GM19023 (cell line): ENCODE measurements around the gene PHF23.

ENCODE experiments used
- ATAC-seq: cut with Tn5 transposase; IDR thresholded peaks from one replicate; pipeline ENCODE4 v1.9.1; 2021; ENCODE audit warnings: mild to moderate bottlenecking, moderate library complexity; ENCODE audit not compliant: unreplicated experiment

The PHF23 gene

GRCh38 chr17:7238420-7239090 lies 702 bp downstream of the PHF23 start:
- no peak for ATAC-seq

GRCh38 chr17:7237761-7238419 lies 1.4 kb downstream of the PHF23 start:
- no peak for ATAC-seq

GRCh38 chr17:7237266-7237760 lies 1.9 kb downstream of the PHF23 start:
- ATAC-seq: no peak

- no peak for ATAC-seq
Observed at GRCh38 chr17:7236808-7237207, 2.4 kb downstream of the PHF23 start.

GRCh38 chr17:7235693-7236665 lies 3.3 kb downstream of the PHF23 start:
- no peak for ATAC-seq

- ATAC-seq: peak; percentile 47
Observed at GRCh38 chr17:7234083-7234951, 4.9 kb downstream of the PHF23 start, which contains the start of gene DVL2. Gene DVL2 (minus strand): TSS chr17:7234517. CDS start chr17:7234262, 255 bp downstream.

- ATAC-seq: no peak
Observed at GRCh38 chr17:7233701-7234082, 5.6 kb downstream of the PHF23 start.

- no peak for ATAC-seq
Observed at GRCh38 chr17:7232114-7232513, 7.1 kb downstream of the PHF23 start.

GRCh38 chr17:7229504-7229903 lies 9.8 kb downstream of the PHF23 start:
- ATAC-seq: no peak

GRCh38 chr17:7228920-7229319 lies 10.3 kb downstream of the PHF23 start:
- no peak for ATAC-seq

- ATAC-seq: no peak
Observed at GRCh38 chr17:7226721-7227710, 12.2 kb downstream of the PHF23 start.

- no peak for ATAC-seq
Observed at GRCh38 chr17:7225711-7226331, 13.4 kb downstream of the PHF23 start.

GRCh38 chr17:7224661-7225111 lies 14.6 kb downstream of the PHF23 start:
- ATAC-seq: no peak

- ATAC-seq: no peak
Observed at GRCh38 chr17:7224110-7224509, 15.1 kb downstream of the PHF23 start.

- ATAC-seq: no peak
Observed at GRCh38 chr17:7223375-7223774, 15.9 kb downstream of the PHF23 start.

GRCh38 chr17:7222972-7223292 lies 16.3 kb downstream of the PHF23 start:
- ATAC-seq: no peak

GRCh38 chr17:7222093-7222971 lies 16.9 kb downstream of the PHF23 start:
- no peak for ATAC-seq
